Gastrocnemius medialis (tissue), 4 donors: ENCODE measurements around the gene CCDC192.

Source experiments
- CTCF ChIP-seq, 5 experiments: fragments of 450-650 bp in 3 of 5; fragments of 200-600 bp in 2 of 5; sonication (generic) in 2 of 5; IDR thresholded peaks in 4 of 5; conservative IDR thresholded peaks in 1 of 5; 1 replicate in 4 of 5; 2 replicates in 1 of 5; pipeline ENCODE4 v1.5.1; 2016 to 2019; ENCODE audit warnings: antibody characterized with exemption in 5 of 5, mild to moderate bottlenecking in 3 of 5, moderate library complexity in 3 of 5
- POLR2A ChIP-seq, 2 donors: fragments of 450-650 bp; IDR thresholded peaks; one replicate each; pipeline ENCODE4 v1.6.1; 2017; ENCODE audit warnings: antibody characterized with exemption in 2 of 2, mild to moderate bottlenecking in 2 of 2, moderate library complexity in 2 of 2

- TF ChIP-seq CTCF (IDR thresholded peaks at IDR 0.05 in 4 of 5, conservative IDR thresholded peaks at IDR 0.05 in 1 of 5) = no peak
- TF ChIP-seq POLR2A (IDR thresholded peaks at IDR 0.05) = no peak
These were observed 173.2 kb downstream of the CCDC192 start for GRCh38 chr5:127876384-127876783.
